ENCODE results near the gene SMPDL3A. TPM values are rescaled to one million over a fixed set of nuclear protein-coding genes. Genes with fewer than 3 reads are reported as not detected.

Gene SMPDL3A
- total and polyA plus RNA-seq, 2 of the 8 experiments (the other 6 are each of a cell fraction or from before 2014, with no cell fraction given), result 3.5 to 3.9 TPM

GRCh38 chr6:122753000-122753687, 35.9 kb upstream of the SMPDL3A start (continued):
- no peak for TF ChIP-seq PHF8 (conservative IDR thresholded peaks at IDR 0.05; ENCODE audit: low read depth, low read length)

All from H1 (cell line).